HepG2 (cell line): ENCODE data around the gene PYGO2. TPM values are rescaled to one million over a fixed set of nuclear protein-coding genes. Genes with fewer than 3 reads are reported as not detected.

Source experiments
- CENPT ChIP-seq: sonication (generic); formaldehyde crosslinking; IDR thresholded peaks from 2 replicates; pipeline ENCODE4 v1.8.0; 2022; ENCODE audit warnings: low read depth, mild to moderate bottlenecking, moderate library complexity, missing genetic modification reagents
- FOXO1 ChIP-seq: sonication (generic); formaldehyde crosslinking; IDR thresholded peaks from 2 replicates; pipeline ENCODE4 v1.4.0; 2020; ENCODE audit warnings: missing genetic modification reagents
- KDM5A ChIP-seq: fragments of 200-600 bp; sonication (generic); IDR thresholded peaks from 2 replicates; pipeline ENCODE4 v1.7.0; 2018; ENCODE audit warnings: antibody characterized with exemption, mild to moderate bottlenecking, low read length, borderline replicate concordance
- LBX2 ChIP-seq: sonication (generic); formaldehyde crosslinking; IDR thresholded peaks from 2 replicates; pipeline ENCODE4 v1.5.0; 2020; ENCODE audit warnings: missing genetic modification reagents, mild to moderate bottlenecking, borderline replicate concordance
- NONO ChIP-seq, 2 experiments: fragments of 450-650 bp in 1 of 2; sonication (generic) in 1 of 2; formaldehyde crosslinking in 1 of 2; IDR thresholded peaks in 1 of 2; conservative IDR thresholded peaks in 1 of 2; 2 replicates each; pipeline versions ENCODE4 v1.6.1 to v1.8.0; 2017 to 2022; ENCODE audit warnings: mild to moderate bottlenecking in 1 of 2, missing genetic modification reagents in 1 of 2, moderate library complexity in 1 of 2
- PATZ1 ChIP-seq: sonication (generic); formaldehyde crosslinking; IDR thresholded peaks from 2 replicates; pipeline ENCODE4 v1.4.0; 2020; ENCODE audit warnings: missing genetic modification reagents
- PTBP1 ChIP-seq: fragments of 200-400 bp; formaldehyde crosslinking; IDR thresholded peaks from 2 replicates; pipeline ENCODE4 v1.6.1; 2018; ENCODE audit warnings: low read length, low read depth; ENCODE audit not compliant: poor library complexity, severe bottlenecking
- RAD51 ChIP-seq: fragments of 450-650 bp; IDR thresholded peaks from 2 replicates; pipeline ENCODE4 v1.6.1; 2016; ENCODE audit warnings: borderline replicate concordance
- SKI ChIP-seq: fragments of 450-650 bp; IDR thresholded peaks from one replicate; pipeline ENCODE4 v1.6.1; 2018; ENCODE audit warnings: mild to moderate bottlenecking; ENCODE audit not compliant: partially characterized antibody
- TAF1 ChIP-seq: sonication (generic); formaldehyde crosslinking; IDR thresholded peaks from 2 replicates; pipeline ENCODE4 v1.4.0; 2020; ENCODE audit warnings: missing genetic modification reagents
- ZNF276 ChIP-seq: sonication (generic); formaldehyde crosslinking; IDR thresholded peaks from 2 replicates; pipeline ENCODE4 v1.4.0; 2020; ENCODE audit warnings: mild to moderate bottlenecking, low read depth, missing genetic modification reagents
- ZNF280D ChIP-seq: sonication (generic); formaldehyde crosslinking; IDR thresholded peaks from 2 replicates; pipeline ENCODE4 v1.5.1; 2020; ENCODE audit warnings: mild to moderate bottlenecking, missing genetic modification reagents
- polyA plus RNA-seq, 8 experiments: library from polyadenylated mRNA; depleted of rRNA in 3 of 8; stranded (reverse) in 7 of 8; unstranded in 1 of 8; fragments of >200 nt; fragmentation: Illumina TruSeq in 4 of 8; extraction: Trizol in 4 of 8; gene quantifications; 2 replicates each; pipeline versions ENCODE4 v1.2.1 to v1.2.3, GENCODE V29; 2011 to 2016; ENCODE audit warnings: low read depth in 4 of 8, missing spikeins in 1 of 8, mixed read lengths in 1 of 8; ENCODE audit not compliant: insufficient read depth in 1 of 8
- total RNA-seq, 5 experiments: library from RNA; depleted of rRNA; stranded (reverse); fragments of >200 nt; fragmentation: Illumina TruSeq; extraction: Trizol; gene quantifications; 2 replicates each; pipeline ENCODE4 v1.2.3, GENCODE V29; 2016; ENCODE audit warnings: low read depth in 1 of 5

The PYGO2 gene
- total and polyA plus RNA-seq, 2 of the 13 experiments (the other 11 are each of a cell fraction or from before 2014, with no cell fraction given) = 20.3 to 21.8 TPM

GRCh38 chr1:154955718-154956543, 5.7 kb downstream of the PYGO2 start, which contains the start of gene PBXIP1 (continued):
- TF ChIP-seq PTBP1 (no peak), FOXO1 (no peak), PATZ1 (CRISPR knock-in tag) (no peak), RAD51 (peak; percentile 63), ZNF276 (CRISPR knock-in tag) (no peak), KDM5A (peak; percentile 44; the same call in 1 of the 2 replicates), LBX2 (CRISPR knock-in tag) (no peak), ZNF280D (no peak), TAF1 (peak; percentile 51; the same call in 1 of the 2 replicates), NONO (IDR thresholded peaks at IDR 0.05) (no peak), NONO (CRISPR knock-in tag; conservative IDR thresholded peaks at IDR 0.05) (no peak), CENPT (CRISPR knock-in tag) (no peak), SKI (no peak)
